K562 (cell line): ENCODE results near the gene SNX3. TPM values are rescaled to one million over a fixed set of nuclear protein-coding genes. Genes with fewer than 3 reads are reported as not detected.

Source experiments
- CBFB ChIP-seq: sonication (generic); formaldehyde crosslinking; IDR thresholded peaks from 2 replicates; pipeline ENCODE4 v1.4.0; 2020; ENCODE audit warnings: mild to moderate bottlenecking, missing genetic modification reagents
- CGGBP1 ChIP-seq: fragments of 250-450 bp; sonication (Bioruptor Pico); IDR thresholded peaks from 2 replicates; pipeline ENCODE4 v1.9.0; 2021; ENCODE audit warnings: mild to moderate bottlenecking
- CREB1 ChIP-seq, 2 experiments: sonication (generic) in 1 of 2; formaldehyde crosslinking in 1 of 2; IDR thresholded peaks; 2 replicates each; pipeline versions ENCODE4 v1.6.1 to v1.8.0; 2012 to 2022; ENCODE audit warnings: inconsistent platforms in 1 of 2, mild to moderate bottlenecking in 1 of 2, missing genetic modification reagents in 1 of 2, moderate library complexity in 1 of 2
- CREBBP ChIP-seq: IDR thresholded peaks from one replicate; pipeline ENCODE4 v1.6.1; 2012; ENCODE audit warnings: low read depth, mild to moderate bottlenecking, control low read depth, inconsistent platforms, low read length
- CXXC5 ChIP-seq: fragments of 250-450 bp; sonication (Bioruptor Pico); IDR thresholded peaks from 2 replicates; pipeline ENCODE4 v1.8.0; 2022; ENCODE audit warnings: inconsistent platforms, mild to moderate bottlenecking, moderate library complexity
- GABPB2 ChIP-seq: fragments of 250-450 bp; sonication (Bioruptor Pico); conservative IDR thresholded peaks from 2 replicates; pipeline ENCODE4 v1.5.1; 2021; ENCODE audit warnings: mild to moderate bottlenecking
- HDGF ChIP-seq: fragments of 450-650 bp; IDR thresholded peaks from 2 replicates; pipeline ENCODE4 v1.6.1; 2016
- NCOA2 ChIP-seq, 2 experiments: fragments of 450-650 bp; IDR thresholded peaks; 2 replicates each; pipeline ENCODE4 v1.6.1; 2018; ENCODE audit warnings: mild to moderate bottlenecking in 2 of 2, moderate library complexity in 1 of 2; ENCODE audit not compliant: partially characterized antibody in 2 of 2
- NFE2L1 ChIP-seq: fragments of 450-650 bp; IDR thresholded peaks from 2 replicates; pipeline ENCODE4 v1.6.1; 2016; ENCODE audit warnings: missing genetic modification characterization, low read depth, mild to moderate bottlenecking, missing compliant biosample characterization, moderate library complexity, borderline replicate concordance
- NR4A1 ChIP-seq, 2 experiments: fragments of 250-450 bp in 1 of 2; fragments of 450-650 bp in 1 of 2; sonication (Bioruptor Pico) in 1 of 2; IDR thresholded peaks; 2 replicates each; pipeline versions ENCODE4 v1.4.0 to v1.6.1; 2016 to 2020; ENCODE audit warnings: mild to moderate bottlenecking in 2 of 2, missing compliant biosample characterization in 1 of 2, missing genetic modification characterization in 1 of 2, moderate library complexity in 1 of 2
- PHF20 ChIP-seq: fragments of 450-650 bp; IDR thresholded peaks from 2 replicates; pipeline ENCODE4 v1.6.1; 2018; ENCODE audit not compliant: partially characterized antibody
- PTTG1 ChIP-seq: fragments of 450-650 bp; IDR thresholded peaks from 2 replicates; pipeline ENCODE4 v1.6.1; 2016; ENCODE audit warnings: low read depth, mild to moderate bottlenecking, missing genetic modification characterization, missing compliant biosample characterization
- SETDB1 ChIP-seq: IDR thresholded peaks from one replicate; pipeline ENCODE4 v1.6.1; 2012; ENCODE audit warnings: low read length, control low read depth, inconsistent platforms
- TCF7 ChIP-seq: sonication (generic); IDR thresholded peaks from 2 replicates; pipeline ENCODE4 v1.6.1; 2016; ENCODE audit warnings: antibody characterized with exemption, borderline replicate concordance
- UBTF ChIP-seq, 2 experiments: IDR thresholded peaks; 2 replicates each; pipeline ENCODE4 v1.6.1; 2012; ENCODE audit warnings: improper control_type of control experiment in 2 of 2, low read depth in 2 of 2, low read length in 2 of 2, borderline replicate concordance in 1 of 2
- ZFP36 ChIP-seq: fragments of 150-350 bp; IDR thresholded peaks from 2 replicates; pipeline ENCODE4 v1.6.1; 2018; ENCODE audit warnings: low read length, low read depth; ENCODE audit not compliant: partially characterized antibody
- ZNF124 ChIP-seq: sonication (generic); formaldehyde crosslinking; IDR thresholded peaks from 2 replicates; pipeline ENCODE4 v1.8.1; 2022; ENCODE audit warnings: missing genetic modification reagents
- ZNF780A ChIP-seq: fragments of 250-450 bp; sonication (Bioruptor Pico); IDR thresholded peaks from 2 replicates; pipeline ENCODE4 v1.5.0; 2021; ENCODE audit warnings: mild to moderate bottlenecking
- ZNF785 ChIP-seq: fragments of 250-450 bp; sonication (Bioruptor Pico); IDR thresholded peaks from 2 replicates; pipeline ENCODE4 v1.4.0; 2020; ENCODE audit warnings: mild to moderate bottlenecking
- polyA plus RNA-seq, 8 experiments: library from polyadenylated mRNA; depleted of rRNA in 4 of 8; stranded (reverse) in 5 of 8; unstranded in 3 of 8; fragments of >200 nt; fragmentation: Nextera tagmentation in 2 of 8; fragmentation: Illumina TruSeq in 1 of 8; extraction: Ambion mirVana in 2 of 8; extraction: Trizol in 1 of 8; gene quantifications; 2 replicates each; pipeline versions ENCODE4 v1.2.1 to v1.2.3, GENCODE V29; 2011 to 2014; ENCODE audit warnings: inconsistent platforms in 1 of 8, missing spikeins in 1 of 8
- total RNA-seq, 7 experiments: library from RNA; depleted of rRNA in 6 of 7; stranded (reverse); fragments of >200 nt in 6 of 7; fragmentation: Illumina TruSeq in 2 of 7; extraction: Trizol in 2 of 7; gene quantifications; 2 replicates each; pipeline versions ENCODE4 v1.2.1 to v1.2.3, GENCODE V29; 2011 to 2021; ENCODE audit warnings: low replicate concordance in 1 of 7
- TF ChIP-seq, protein P1 (sequence below): fragments of 200-400 bp; formaldehyde crosslinking; IDR thresholded peaks from 2 replicates; pipeline ENCODE4 v1.6.1; 2017; ENCODE audit warnings: mild to moderate bottlenecking, low read depth, low read length, moderate library complexity
- TF ChIP-seq, protein P2 (sequence below): fragments of 250-450 bp; sonication (Bioruptor Pico); IDR thresholded peaks from 2 replicates; pipeline ENCODE4 v1.5.0; 2020; ENCODE audit warnings: mild to moderate bottlenecking

Gene SNX3
- total and polyA plus RNA-seq, 9 of the 15 experiments (the other 6 are each of a cell fraction or from before 2014, with no cell fraction given), result 48.9 to 410 (median 159) TPM

- TF ChIP-seq GABPB2 (CRISPR knock-in tag), result no peak
- no peak for TF ChIP-seq ZNF780A
- no peak for TF ChIP-seq CGGBP1 (CRISPR knock-in tag)
- TF ChIP-seq NR4A1 (CRISPR knock-in tag; IDR thresholded peaks at IDR 0.05), result no peak
- peak; percentile 31; the same call in 1 of the 2 replicates for TF ChIP-seq NR4A1 (tag; IDR thresholded peaks at IDR 0.05)
- no peak for TF ChIP-seq SETDB1
- no peak for TF ChIP-seq NFE2L1
- no peak; the same call in none of the 2 replicates for TF ChIP-seq CREB1 (IDR thresholded peaks at IDR 0.05)
- peak; percentile 25; the same call in 1 of the 2 replicates for TF ChIP-seq CREB1 (CRISPR knock-in tag; IDR thresholded peaks at IDR 0.05)
- TF ChIP-seq PHF20, result peak; percentile 53
- TF ChIP-seq CXXC5, result peak; percentile 78
- no peak for TF ChIP-seq NCOA2 (IDR thresholded peaks at IDR 0.05; ENCODE audit: partially characterized antibody in 2 of 2)
- TF ChIP-seq HDGF, result no peak
- TF ChIP-seq, protein P1, sequence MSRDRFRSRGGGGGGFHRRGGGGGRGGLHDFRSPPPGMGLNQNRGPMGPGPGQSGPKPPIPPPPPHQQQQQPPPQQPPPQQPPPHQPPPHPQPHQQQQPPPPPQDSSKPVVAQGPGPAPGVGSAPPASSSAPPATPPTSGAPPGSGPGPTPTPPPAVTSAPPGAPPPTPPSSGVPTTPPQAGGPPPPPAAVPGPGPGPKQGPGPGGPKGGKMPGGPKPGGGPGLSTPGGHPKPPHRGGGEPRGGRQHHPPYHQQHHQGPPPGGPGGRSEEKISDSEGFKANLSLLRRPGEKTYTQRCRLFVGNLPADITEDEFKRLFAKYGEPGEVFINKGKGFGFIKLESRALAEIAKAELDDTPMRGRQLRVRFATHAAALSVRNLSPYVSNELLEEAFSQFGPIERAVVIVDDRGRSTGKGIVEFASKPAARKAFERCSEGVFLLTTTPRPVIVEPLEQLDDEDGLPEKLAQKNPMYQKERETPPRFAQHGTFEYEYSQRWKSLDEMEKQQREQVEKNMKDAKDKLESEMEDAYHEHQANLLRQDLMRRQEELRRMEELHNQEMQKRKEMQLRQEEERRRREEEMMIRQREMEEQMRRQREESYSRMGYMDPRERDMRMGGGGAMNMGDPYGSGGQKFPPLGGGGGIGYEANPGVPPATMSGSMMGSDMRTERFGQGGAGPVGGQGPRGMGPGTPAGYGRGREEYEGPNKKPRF, result no peak
- no peak for TF ChIP-seq TCF7
- no peak for TF ChIP-seq ZNF124 (CRISPR knock-in tag)
- TF ChIP-seq ZNF785 (CRISPR knock-in tag), result no peak
- TF ChIP-seq ZFP36, result no peak
- TF ChIP-seq UBTF (IDR thresholded peaks at IDR 0.05; ENCODE audit: borderline replicate concordance in 1 of 2, low read depth in 2 of 2, low read length in 2 of 2), result no peak; a peak in 1 of 4 replicates
- no peak for TF ChIP-seq CREBBP
- TF ChIP-seq CBFB (CRISPR knock-in tag), result no peak
- TF ChIP-seq, protein P2, sequence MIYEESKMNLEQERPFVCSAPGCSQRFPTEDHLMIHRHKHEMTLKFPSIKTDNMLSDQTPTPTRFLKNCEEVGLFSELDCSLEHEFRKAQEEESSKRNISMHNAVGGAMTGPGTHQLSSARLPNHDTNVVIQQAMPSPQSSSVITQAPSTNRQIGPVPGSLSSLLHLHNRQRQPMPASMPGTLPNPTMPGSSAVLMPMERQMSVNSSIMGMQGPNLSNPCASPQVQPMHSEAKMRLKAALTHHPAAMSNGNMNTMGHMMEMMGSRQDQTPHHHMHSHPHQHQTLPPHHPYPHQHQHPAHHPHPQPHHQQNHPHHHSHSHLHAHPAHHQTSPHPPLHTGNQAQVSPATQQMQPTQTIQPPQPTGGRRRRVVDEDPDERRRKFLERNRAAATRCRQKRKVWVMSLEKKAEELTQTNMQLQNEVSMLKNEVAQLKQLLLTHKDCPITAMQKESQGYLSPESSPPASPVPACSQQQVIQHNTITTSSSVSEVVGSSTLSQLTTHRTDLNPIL (CRISPR knock-in tag), result no peak
- no peak for TF ChIP-seq PTTG1 (tag)
Observed at GRCh38 chr6:108294727-108295625, 34.1 kb upstream of the SNX3 start, which contains the start of gene AFG1L (continued).
